ENCODE results near the gene ALX1. TPM values are rescaled to one million over a fixed set of nuclear protein-coding genes. Genes with fewer than 3 reads are reported as not detected.
A peak's percentile ranks its signal among the peaks of the same experiment; 100 is the strongest.

Gene ALX1
- total RNA-seq, 4 donors from 2014 or later: 0.56 to 2.0 (median 1.7) TPM; not detected in 1

GRCh38 chr12:85260447-85260846, 19.6 kb upstream of the ALX1 start:
- 80% methylated on average over 2 of the region's 2 CpGs for WGBS

GRCh38 chr12:85260896-85261295, 19.1 kb upstream of the ALX1 start:
- 45% methylated on average over 3 of the region's 3 CpGs for WGBS
- Histone ChIP-seq H3K9me3 (no peaks in the 10 kb centered on the region), H3K36me3 (no peaks in the 10 kb centered on the region), H3K4me3 (no peak overlapping the region), H3K27me3 (peaks cover 2% of the 10 kb centered on the region), H3K4me1 (no peaks in the 10 kb centered on the region), H3K27ac (no peak overlapping the region)
- TF ChIP-seq POLR2A (IDR thresholded peaks at IDR 0.05) (no peak), EP300 (IDR thresholded peaks at IDR 0.05) (no peak)
- no peak for DNase-seq (ENCODE audit: low spot score in 2 of 2)

More at GRCh38 chr12:85260447-85260846, 19.6 kb upstream of the ALX1 start:
- Histone ChIP-seq H3K27ac (no peak overlapping the region), H3K27me3 (no peaks in the 10 kb centered on the region), H3K4me1 (no peaks in the 10 kb centered on the region), H3K4me3 (no peak overlapping the region), H3K9me3 (no peaks in the 10 kb centered on the region), H3K36me3 (no peaks in the 10 kb centered on the region)
- no peak for TF ChIP-seq POLR2A (IDR thresholded peaks at IDR 0.05)
- TF ChIP-seq POLR2AphosphoS5 (IDR thresholded peaks at IDR 0.05): no peak
- no peak for TF ChIP-seq CTCF (IDR thresholded peaks at IDR 0.05)
- TF ChIP-seq EP300 (IDR thresholded peaks at IDR 0.05): no peak
- DNase-seq (ENCODE audit: low spot score in 2 of 2): no peak

GRCh38 chr12:85266356-85266755, 13.7 kb upstream of the ALX1 start:
- TF ChIP-seq POLR2A (IDR thresholded peaks at IDR 0.05) (no peak), EP300 (IDR thresholded peaks at IDR 0.05) (no peak), CTCF (IDR thresholded peaks at IDR 0.05) (no peak), POLR2AphosphoS5 (IDR thresholded peaks at IDR 0.05) (no peak)
- no peaks in the 10 kb centered on the region for H3K9me3 ChIP-seq
- H3K36me3 ChIP-seq: no peaks in the 10 kb centered on the region
- no peak overlapping the region for H3K4me3 ChIP-seq
- H3K27ac ChIP-seq: no peak overlapping the region
- DNase-seq (ENCODE audit: low spot score in 2 of 2): no peak
- 69% methylated on average over 4 of the region's 4 CpGs for WGBS
- peaks cover 9% of the 10 kb centered on the region for H3K27me3 ChIP-seq
- H3K4me1 ChIP-seq: no peaks in the 10 kb centered on the region

- peaks cover 7% of the 10 kb centered on the region for H3K4me1 ChIP-seq
- no peaks in the 10 kb centered on the region for H3K36me3 ChIP-seq
- no peak for DNase-seq (ENCODE audit: low spot score in 2 of 2)
- no peaks in the 10 kb centered on the region for H3K9me3 ChIP-seq
- WGBS: 8% methylated on average over 31 of the region's 37 CpGs
- TF ChIP-seq EP300 (IDR thresholded peaks at IDR 0.05): no peak
- no peak for TF ChIP-seq CTCF (IDR thresholded peaks at IDR 0.05)
- no peak for TF ChIP-seq POLR2AphosphoS5 (IDR thresholded peaks at IDR 0.05)
- TF ChIP-seq POLR2A (IDR thresholded peaks at IDR 0.05): no peak
- no peak overlapping the region for H3K27ac ChIP-seq
- peak overlapping the region; percentile 26 for H3K4me3 ChIP-seq
- peaks cover 78% of the 10 kb centered on the region for H3K27me3 ChIP-seq
Observed at GRCh38 chr12:85273381-85274314, 6.4 kb upstream of the ALX1 start.

- Histone ChIP-seq H3K36me3 (no peaks in the 10 kb centered on the region), H3K4me3 (no peak overlapping the region), H3K9me3 (no peaks in the 10 kb centered on the region), H3K27me3 (peaks cover 84% of the 10 kb centered on the region), H3K4me1 (peaks cover 11% of the 10 kb centered on the region), H3K27ac (no peak overlapping the region)
- WGBS: 19% methylated on average over 8 of the region's 8 CpGs
- TF ChIP-seq POLR2AphosphoS5 (IDR thresholded peaks at IDR 0.05) (no peak), POLR2A (IDR thresholded peaks at IDR 0.05) (no peak), CTCF (IDR thresholded peaks at IDR 0.05) (no peak), EP300 (IDR thresholded peaks at IDR 0.05) (no peak)
- no peak for DNase-seq (ENCODE audit: low spot score in 2 of 2)
Observed at GRCh38 chr12:85274315-85274651, 5.7 kb upstream of the ALX1 start.
